HL-60 (cell line): Measurements from ENCODE around the gene CRTC3.

ENCODE experiments used
- DNase-seq, 2 experiments: peaks; one replicate each; pipeline ENCODE4 v3.0.0-alpha.2; 2010 to 2020; ENCODE audit warnings: low read depth in 1 of 2, low spot score in 1 of 2
- H3K27ac ChIP-seq: fragments of 250-450 bp; sonication (Bioruptor Pico); replicated peaks from 2 replicates; pipeline ENCODE4 v1.5.1; 2020; ENCODE audit warnings: mild to moderate bottlenecking, moderate library complexity
- H3K27me3 ChIP-seq: fragments of 250-450 bp; sonication (Bioruptor Pico); 2 replicates; pipeline ENCODE4 v1.5.1; 2021; ENCODE audit warnings: mild to moderate bottlenecking, moderate library complexity; ENCODE audit not compliant: insufficient read depth, poor library complexity, severe bottlenecking
- H3K4me3 ChIP-seq: replicated peaks from 2 replicates; pipeline ENCODE4 v1.5.1; 2011; ENCODE audit warnings: mild to moderate bottlenecking, control low read depth, low read length; ENCODE audit not compliant: insufficient read depth
- GABPA ChIP-seq: IDR thresholded peaks from 2 replicates; pipeline ENCODE4 v1.6.1; 2012; ENCODE audit warnings: low read depth
- POLR2AphosphoS5 ChIP-seq: IDR thresholded peaks from 2 replicates; pipeline ENCODE4 v1.6.1; 2012; ENCODE audit warnings: low read depth
- SPI1 ChIP-seq: IDR thresholded peaks from 2 replicates; pipeline ENCODE4 v1.6.1; 2012; ENCODE audit warnings: low read depth, mild to moderate bottlenecking, borderline replicate concordance
- TF ChIP-seq, protein P1 (sequence below): IDR thresholded peaks from one replicate; pipeline ENCODE4 v1.5.1; 2011; ENCODE audit warnings: low read length, control low read depth, inconsistent platforms; ENCODE audit not compliant: insufficient read depth
- TF ChIP-seq, protein P2 (sequence below): IDR thresholded peaks from 2 replicates; pipeline ENCODE4 v1.6.1; 2012; ENCODE audit warnings: low read depth; ENCODE audit not compliant: insufficient replicate concordance

The CRTC3 gene

DNA sequence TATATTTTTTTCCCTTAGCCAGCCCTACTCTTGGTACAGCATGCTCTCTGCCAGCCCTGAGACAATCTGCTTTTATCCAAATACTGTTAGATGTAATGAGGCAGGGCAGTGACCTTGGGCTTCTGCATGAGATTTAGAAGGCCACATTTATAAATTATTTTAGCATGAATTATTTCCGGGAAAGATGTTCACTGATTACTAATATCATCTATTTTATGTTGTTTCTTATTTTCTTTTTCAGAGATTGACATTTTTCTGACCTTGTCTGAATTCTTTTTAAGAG is 23.1 kb downstream of the CRTC3 start:
- TF ChIP-seq, protein P1, sequence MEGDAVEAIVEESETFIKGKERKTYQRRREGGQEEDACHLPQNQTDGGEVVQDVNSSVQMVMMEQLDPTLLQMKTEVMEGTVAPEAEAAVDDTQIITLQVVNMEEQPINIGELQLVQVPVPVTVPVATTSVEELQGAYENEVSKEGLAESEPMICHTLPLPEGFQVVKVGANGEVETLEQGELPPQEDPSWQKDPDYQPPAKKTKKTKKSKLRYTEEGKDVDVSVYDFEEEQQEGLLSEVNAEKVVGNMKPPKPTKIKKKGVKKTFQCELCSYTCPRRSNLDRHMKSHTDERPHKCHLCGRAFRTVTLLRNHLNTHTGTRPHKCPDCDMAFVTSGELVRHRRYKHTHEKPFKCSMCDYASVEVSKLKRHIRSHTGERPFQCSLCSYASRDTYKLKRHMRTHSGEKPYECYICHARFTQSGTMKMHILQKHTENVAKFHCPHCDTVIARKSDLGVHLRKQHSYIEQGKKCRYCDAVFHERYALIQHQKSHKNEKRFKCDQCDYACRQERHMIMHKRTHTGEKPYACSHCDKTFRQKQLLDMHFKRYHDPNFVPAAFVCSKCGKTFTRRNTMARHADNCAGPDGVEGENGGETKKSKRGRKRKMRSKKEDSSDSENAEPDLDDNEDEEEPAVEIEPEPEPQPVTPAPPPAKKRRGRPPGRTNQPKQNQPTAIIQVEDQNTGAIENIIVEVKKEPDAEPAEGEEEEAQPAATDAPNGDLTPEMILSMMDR, result no peak
- TF ChIP-seq POLR2AphosphoS5 (no peak), SPI1 (no peak), GABPA (no peak)
- TF ChIP-seq, protein P2, sequence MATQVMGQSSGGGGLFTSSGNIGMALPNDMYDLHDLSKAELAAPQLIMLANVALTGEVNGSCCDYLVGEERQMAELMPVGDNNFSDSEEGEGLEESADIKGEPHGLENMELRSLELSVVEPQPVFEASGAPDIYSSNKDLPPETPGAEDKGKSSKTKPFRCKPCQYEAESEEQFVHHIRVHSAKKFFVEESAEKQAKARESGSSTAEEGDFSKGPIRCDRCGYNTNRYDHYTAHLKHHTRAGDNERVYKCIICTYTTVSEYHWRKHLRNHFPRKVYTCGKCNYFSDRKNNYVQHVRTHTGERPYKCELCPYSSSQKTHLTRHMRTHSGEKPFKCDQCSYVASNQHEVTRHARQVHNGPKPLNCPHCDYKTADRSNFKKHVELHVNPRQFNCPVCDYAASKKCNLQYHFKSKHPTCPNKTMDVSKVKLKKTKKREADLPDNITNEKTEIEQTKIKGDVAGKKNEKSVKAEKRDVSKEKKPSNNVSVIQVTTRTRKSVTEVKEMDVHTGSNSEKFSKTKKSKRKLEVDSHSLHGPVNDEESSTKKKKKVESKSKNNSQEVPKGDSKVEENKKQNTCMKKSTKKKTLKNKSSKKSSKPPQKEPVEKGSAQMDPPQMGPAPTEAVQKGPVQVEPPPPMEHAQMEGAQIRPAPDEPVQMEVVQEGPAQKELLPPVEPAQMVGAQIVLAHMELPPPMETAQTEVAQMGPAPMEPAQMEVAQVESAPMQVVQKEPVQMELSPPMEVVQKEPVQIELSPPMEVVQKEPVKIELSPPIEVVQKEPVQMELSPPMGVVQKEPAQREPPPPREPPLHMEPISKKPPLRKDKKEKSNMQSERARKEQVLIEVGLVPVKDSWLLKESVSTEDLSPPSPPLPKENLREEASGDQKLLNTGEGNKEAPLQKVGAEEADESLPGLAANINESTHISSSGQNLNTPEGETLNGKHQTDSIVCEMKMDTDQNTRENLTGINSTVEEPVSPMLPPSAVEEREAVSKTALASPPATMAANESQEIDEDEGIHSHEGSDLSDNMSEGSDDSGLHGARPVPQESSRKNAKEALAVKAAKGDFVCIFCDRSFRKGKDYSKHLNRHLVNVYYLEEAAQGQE, result no peak
- no peak for DNase-seq
- no peak overlapping the region for H3K27ac ChIP-seq
- H3K4me3 ChIP-seq, result no peak overlapping the region
- no peaks in the 10 kb centered on the region for H3K27me3 ChIP-seq

DNA sequence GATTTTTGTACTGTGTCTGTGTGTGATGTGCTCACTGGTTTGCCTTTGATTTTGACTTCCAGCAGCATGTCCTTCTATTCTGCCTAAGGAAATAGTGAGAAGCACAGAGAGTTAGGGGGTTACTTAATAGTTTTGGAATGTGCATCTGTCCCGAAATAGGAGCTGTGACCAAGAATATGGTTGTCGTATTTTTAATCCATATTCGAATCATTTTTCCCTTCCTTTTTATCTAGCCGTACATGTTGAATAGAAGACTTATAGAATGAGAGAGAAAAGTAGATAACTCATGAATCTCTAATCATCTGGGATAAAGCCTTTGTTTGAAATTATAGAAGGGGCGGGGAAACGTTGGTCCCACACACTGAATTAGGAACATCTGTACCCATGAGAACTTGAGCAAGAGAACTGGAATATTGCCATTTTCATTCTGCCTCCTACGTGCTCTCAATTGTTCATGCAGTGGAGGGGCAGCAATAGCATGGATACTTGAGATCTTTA is 23.6 kb downstream of the CRTC3 start:
- DNase-seq, result no peak
- Histone ChIP-seq H3K4me3 (no peak overlapping the region), H3K27me3 (no peaks in the 10 kb centered on the region), H3K27ac (no peak overlapping the region)
- no peak for TF ChIP-seq SPI1
- TF ChIP-seq POLR2AphosphoS5, result no peak
- TF ChIP-seq, protein P1, result no peak
- TF ChIP-seq, protein P2, result no peak
- no peak for TF ChIP-seq GABPA

DNA sequence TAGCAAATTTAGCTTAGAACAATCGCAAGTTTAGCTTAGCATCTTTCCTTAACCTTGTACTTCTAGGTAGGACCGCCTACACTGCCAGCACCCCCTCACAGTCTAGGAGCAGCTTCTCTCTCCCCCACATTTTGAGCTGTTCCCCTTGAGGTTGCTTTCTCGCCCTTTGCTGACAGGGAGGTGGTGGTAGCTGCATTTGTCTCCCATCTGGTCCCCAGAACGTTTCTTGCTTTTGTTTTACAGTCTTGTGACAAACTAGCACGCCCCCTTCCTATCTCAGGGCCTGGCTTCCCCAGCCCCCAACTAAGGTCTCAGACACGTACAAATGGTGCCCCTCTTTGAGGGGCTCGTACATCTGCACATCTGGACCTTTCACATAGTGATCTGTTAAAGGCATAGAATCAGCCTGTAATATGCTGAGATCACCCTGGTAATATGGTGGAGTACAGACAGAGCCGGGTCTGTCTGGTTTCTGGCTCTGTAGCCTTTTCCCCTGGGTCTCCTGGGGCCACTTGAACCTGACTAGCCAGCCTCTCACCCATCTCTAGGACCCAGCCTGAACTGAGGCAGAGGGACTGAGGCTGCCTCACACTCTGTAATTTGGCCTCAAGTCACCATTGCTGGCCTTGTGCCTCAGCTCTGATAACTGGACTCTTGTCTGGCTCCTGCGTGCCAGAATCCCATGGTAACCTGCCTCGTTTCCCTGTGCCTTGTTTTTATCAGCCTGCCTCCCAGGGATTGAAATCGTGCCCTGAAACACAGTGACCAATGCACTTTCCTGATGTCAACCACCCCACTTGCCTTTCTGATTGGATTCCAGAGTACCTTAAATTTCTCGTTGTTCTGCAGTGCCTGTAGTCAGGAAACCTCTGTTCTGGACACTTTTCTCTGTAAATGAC is 27.7 kb downstream of the CRTC3 start:
- no peak overlapping the region for H3K4me3 ChIP-seq
- no peak for DNase-seq
- H3K27me3 ChIP-seq, result no peaks in the 10 kb centered on the region
- TF ChIP-seq SPI1 (no peak), POLR2AphosphoS5 (no peak), GABPA (no peak)
- TF ChIP-seq, protein P1, result no peak
- TF ChIP-seq, protein P2, result no peak
- H3K27ac ChIP-seq, result no peak overlapping the region
